Muscle of leg (tissue), 11 donors: ENCODE results near the gene HDHD5. TPM values are rescaled to one million over a fixed set of nuclear protein-coding genes. Genes with fewer than 3 reads are reported as not detected.
A peak's percentile ranks its signal among the peaks of the same experiment; 100 is the strongest.

Source experiments
- DNase-seq: peaks from one replicate; pipeline ENCODE4 v3.0.0; 2013
- H3K27ac ChIP-seq: one replicate; pipeline ENCODE4 v1.5.1; 2013; ENCODE audit warnings: mild to moderate bottlenecking, low read length, control low read depth
- H3K27me3 ChIP-seq: one replicate; pipeline ENCODE4 v1.6.1; 2013; ENCODE audit warnings: low read length; ENCODE audit not compliant: control insufficient read depth, insufficient read depth
- H3K36me3 ChIP-seq: one replicate; pipeline ENCODE4 v1.6.1; 2013; ENCODE audit warnings: low read length; ENCODE audit not compliant: control insufficient read depth, insufficient read depth
- H3K4me1 ChIP-seq: one replicate; pipeline ENCODE4 v1.6.1; 2013; ENCODE audit warnings: low read length; ENCODE audit not compliant: control insufficient read depth, insufficient read depth
- H3K4me3 ChIP-seq: one replicate; pipeline ENCODE4 v1.5.1; 2013; ENCODE audit warnings: low read length, control low read depth
- H3K9me3 ChIP-seq: replicated peaks from 2 replicates; pipeline ENCODE4 v1.6.1; 2013; ENCODE audit warnings: low read depth, low read length; ENCODE audit not compliant: control insufficient read depth
- WGBS: methylation state at CpG from one replicate; pipeline ENCODE4 v1.1.5; 2013; ENCODE audit warnings: missing lambda C conversion rate; ENCODE audit not compliant: insufficient coverage; 5-methylcytosine and 5-hydroxymethylcytosine counted together
- polyA plus RNA-seq, 8 donors: library from polyadenylated mRNA; unstranded; fragments of 120-200 nt; gene quantifications; one replicate each; pipeline versions ENCODE4 v1.2.1 to v1.2.3, GENCODE V29; 2013; ENCODE audit warnings: inconsistent platforms in 1 of 8, low replicate concordance in 1 of 8; ENCODE audit not compliant: insufficient read length in 8 of 8, insufficient read depth in 1 of 8
- total RNA-seq: library from RNA; stranded (reverse); fragments of 120-200 nt; gene quantifications from one replicate; pipeline ENCODE4 v1.2.4, GENCODE V29; 2013

The HDHD5 gene
- total and polyA plus RNA-seq, 9 donors = 35.7 to 50.0 (median 46.0) TPM

GRCh38 chr22:17130199-17130598, 28.9 kb downstream of the HDHD5 start:
- Histone ChIP-seq H3K9me3 (no peaks in the 10 kb centered on the region), H3K36me3 (no peaks in the 10 kb centered on the region), H3K4me3 (no peak overlapping the region), H3K27ac (no peak overlapping the region), H3K27me3 (no peaks in the 10 kb centered on the region), H3K4me1 (peaks cover 15% of the 10 kb centered on the region)
- DNase-seq = no peak
- 60% methylated on average over 1 of the region's 1 CpG for WGBS

- peak; percentile 80 for DNase-seq
Observed at GRCh38 chr22:17121233-17122195, 37.6 kb downstream of the HDHD5 start, which contains the start of gene TMEM121B. TMEM121B (minus strand) TSS chr22:17121360; CDS start chr22:17121127, 233 bp downstream.

GRCh38 chr22:17120711-17121232, 38.3 kb downstream of the HDHD5 start:
- H3K36me3 ChIP-seq = no peaks in the 10 kb centered on the region
- H3K9me3 ChIP-seq = no peaks in the 10 kb centered on the region
- H3K4me3 ChIP-seq = peak overlapping the region; percentile 51
- peaks cover 21% of the 10 kb centered on the region for H3K27me3 ChIP-seq
- H3K27ac ChIP-seq = no peak overlapping the region
- peaks cover 35% of the 10 kb centered on the region for H3K4me1 ChIP-seq
- DNase-seq = no peak
- under 1% methylated on average over 70 of the region's 70 CpGs for WGBS

More at GRCh38 chr22:17121233-17122195, 37.6 kb downstream of the HDHD5 start, which contains the start of gene TMEM121B:
- Histone ChIP-seq H3K27me3 (peaks cover 21% of the 10 kb centered on the region), H3K27ac (peak within 1 kb of the TSS; percentile 67), H3K36me3 (no peaks in the 10 kb centered on the region), H3K4me3 (peak within 1 kb of the TSS; percentile 51), H3K4me1 (peaks cover 33% of the 10 kb centered on the region), H3K9me3 (no peaks in the 10 kb centered on the region)
- WGBS = 6% methylated on average over 55 of the region's 69 CpGs

DNA sequence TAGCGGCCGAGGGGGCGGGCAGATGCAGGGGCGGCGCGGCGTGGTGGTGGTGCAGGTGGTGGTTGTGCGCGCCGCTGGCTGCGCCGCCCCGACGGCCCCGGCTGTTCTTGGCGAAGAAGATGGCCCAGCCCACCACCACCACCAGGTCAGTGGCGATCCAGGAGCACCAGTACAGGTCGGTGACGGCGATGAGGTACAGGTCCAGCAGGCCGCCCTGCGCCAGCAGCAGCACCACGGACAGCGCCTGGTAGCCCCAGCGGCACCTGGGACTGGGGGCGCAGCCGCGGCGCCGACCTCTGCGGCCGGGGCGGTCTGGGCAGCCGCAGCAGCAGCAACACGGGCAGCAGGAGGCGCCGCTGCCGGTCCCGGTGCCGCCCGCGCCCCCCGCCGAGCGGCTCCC, 38.8 kb downstream of the HDHD5 start:
- peaks cover 35% of the 10 kb centered on the region for H3K4me1 ChIP-seq
- H3K27ac ChIP-seq = no peak overlapping the region
- no peaks in the 10 kb centered on the region for H3K36me3 ChIP-seq
- H3K27me3 ChIP-seq = peaks cover 21% of the 10 kb centered on the region
- H3K4me3 ChIP-seq = peak overlapping the region; percentile 51
- H3K9me3 ChIP-seq = no peaks in the 10 kb centered on the region
- WGBS = under 1% methylated on average over 40 of the region's 45 CpGs
- peak; percentile 75 for DNase-seq

DNA sequence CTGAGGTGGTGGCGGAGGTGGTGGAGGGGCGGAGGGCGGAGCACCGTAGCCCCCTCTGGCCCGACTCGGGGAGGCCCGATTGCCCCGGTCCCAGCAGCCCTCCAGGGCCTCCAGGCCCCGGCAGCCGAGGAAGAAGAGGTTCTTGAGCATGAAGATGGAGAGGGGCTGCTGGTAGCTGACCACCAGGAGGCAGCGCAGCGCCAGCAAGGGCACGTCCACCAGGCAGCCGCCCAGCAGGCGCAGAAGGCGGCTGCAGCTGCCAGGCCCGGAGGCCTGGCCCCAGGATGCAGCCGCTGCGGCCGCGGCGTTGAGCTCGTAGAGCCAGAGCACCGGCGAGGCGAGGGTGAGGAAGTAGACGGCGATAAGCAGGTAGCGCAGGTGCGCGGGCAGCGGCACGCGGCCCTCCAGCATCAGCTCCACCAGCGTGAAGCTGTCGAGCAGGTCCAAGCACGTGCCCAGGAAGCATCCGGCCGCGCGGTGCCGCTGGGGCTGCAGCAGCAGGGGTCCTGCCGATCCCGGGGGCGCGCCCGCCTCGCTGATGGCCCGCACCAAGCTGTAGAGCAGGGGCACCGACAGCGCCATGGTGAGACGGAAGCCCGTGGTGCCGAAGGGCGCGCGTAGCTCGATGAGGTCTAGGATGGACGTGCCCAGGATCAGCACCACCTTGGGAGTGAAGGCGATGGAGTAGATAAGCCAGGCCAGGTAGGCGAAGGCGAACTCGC, 39.4 kb downstream of the HDHD5 start:
- H3K9me3 ChIP-seq = no peaks in the 10 kb centered on the region
- H3K4me1 ChIP-seq = peaks cover 35% of the 10 kb centered on the region
- H3K4me3 ChIP-seq = no peak overlapping the region
- WGBS = 18% methylated on average over 58 of the region's 63 CpGs
- DNase-seq = no peak
- H3K27ac ChIP-seq = no peak overlapping the region
- no peaks in the 10 kb centered on the region for H3K36me3 ChIP-seq
- H3K27me3 ChIP-seq = peaks cover 21% of the 10 kb centered on the region

DNA sequence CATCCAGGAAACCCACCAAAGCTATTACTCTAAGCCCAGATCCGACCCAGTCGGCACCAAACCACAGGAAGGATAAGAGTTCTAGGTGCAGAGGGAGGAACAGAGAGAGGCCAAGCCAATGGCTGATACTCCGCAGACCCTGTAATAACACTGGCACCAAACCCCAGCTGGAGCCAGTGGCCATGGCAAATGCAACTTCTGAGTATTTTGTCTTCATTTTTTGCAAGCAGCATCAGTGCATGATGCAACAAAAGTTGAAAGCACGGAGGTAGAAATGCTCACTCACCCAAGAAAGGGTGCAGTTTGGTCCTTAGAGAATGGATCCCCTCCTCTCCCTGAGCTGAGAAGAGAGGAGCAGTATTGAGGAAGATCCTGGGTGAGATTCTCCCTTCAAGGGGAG, 40.7 kb downstream of the HDHD5 start:
- WGBS = 73% methylated on average over 4 of the region's 4 CpGs
- no peak for DNase-seq
- H3K27ac ChIP-seq = no peak overlapping the region
- H3K9me3 ChIP-seq = no peaks in the 10 kb centered on the region
- peaks cover 19% of the 10 kb centered on the region for H3K27me3 ChIP-seq
- no peaks in the 10 kb centered on the region for H3K36me3 ChIP-seq
- peaks cover 35% of the 10 kb centered on the region for H3K4me1 ChIP-seq
- H3K4me3 ChIP-seq = no peak overlapping the region

DNA sequence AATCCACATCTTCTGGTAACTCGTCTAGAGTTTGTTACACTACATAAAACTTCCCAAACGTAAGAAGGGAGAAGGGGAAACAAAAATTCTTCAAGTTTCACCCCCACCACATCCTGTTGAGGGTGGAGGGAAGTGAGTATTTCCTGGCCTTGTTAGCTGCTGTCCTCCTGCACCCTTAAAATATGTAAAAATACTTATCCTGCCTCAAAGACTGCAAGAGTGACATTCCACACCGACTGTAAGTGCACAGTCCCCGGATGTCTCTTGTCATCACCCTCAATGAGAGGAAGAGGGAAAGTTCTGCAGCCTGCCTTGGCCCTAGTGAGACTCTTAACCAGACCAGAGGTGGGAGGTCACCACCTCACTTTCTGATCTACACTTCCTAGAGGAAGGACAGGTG, 41.2 kb downstream of the HDHD5 start:
- Histone ChIP-seq H3K4me1 (peaks cover 35% of the 10 kb centered on the region), H3K4me3 (no peak overlapping the region), H3K27ac (no peak overlapping the region), H3K27me3 (peaks cover 18% of the 10 kb centered on the region), H3K36me3 (no peaks in the 10 kb centered on the region), H3K9me3 (no peaks in the 10 kb centered on the region)
- peak; percentile 46 for DNase-seq
- WGBS = no CpG with 5 or more reads among the region's 4 CpGs

DNA sequence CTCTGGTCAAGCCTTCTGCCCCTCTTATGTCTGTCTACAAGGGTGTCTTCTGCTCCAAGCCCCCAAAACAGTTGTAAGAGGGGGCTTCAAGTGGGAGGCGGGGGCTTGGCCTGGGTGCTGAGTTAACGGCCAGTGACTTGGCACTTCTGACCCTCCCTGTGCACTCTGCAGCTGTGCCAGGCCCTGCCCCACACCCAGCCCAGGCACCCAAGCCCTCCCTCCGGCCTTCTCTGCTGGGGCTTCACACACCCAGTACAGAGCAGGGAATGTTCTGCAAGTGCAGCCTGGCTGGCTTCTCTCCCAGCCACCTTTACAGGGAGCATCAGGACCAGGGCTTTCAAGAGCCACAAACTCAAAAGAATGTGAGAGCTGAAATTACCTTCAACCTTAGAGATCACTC, 41.7 kb downstream of the HDHD5 start:
- peaks cover 35% of the 10 kb centered on the region for H3K4me1 ChIP-seq
- no peak overlapping the region for H3K4me3 ChIP-seq
- DNase-seq = no peak
- peaks cover 16% of the 10 kb centered on the region for H3K27me3 ChIP-seq
- 45% methylated on average over 1 of the region's 3 CpGs for WGBS
- H3K9me3 ChIP-seq = no peaks in the 10 kb centered on the region
- no peak overlapping the region for H3K27ac ChIP-seq
- H3K36me3 ChIP-seq = no peaks in the 10 kb centered on the region

- DNase-seq = no peak
- Histone ChIP-seq H3K4me3 (no peak overlapping the region), H3K27me3 (peaks cover 10% of the 10 kb centered on the region), H3K36me3 (no peaks in the 10 kb centered on the region), H3K9me3 (no peaks in the 10 kb centered on the region), H3K4me1 (peaks cover 29% of the 10 kb centered on the region), H3K27ac (no peak overlapping the region)
- 44% methylated on average over 6 of the region's 6 CpGs for WGBS
Observed at GRCh38 chr22:17116572-17117330, 42.3 kb downstream of the HDHD5 start.
